ENCODE data around the gene PRKAG2.

PRKAG2 gene

GRCh38 chr7:151642746-151643145, 234.2 kb downstream of the PRKAG2 start:
- no peak for DNase-seq (ENCODE audit: low spot score)

- DNase-seq (ENCODE audit: low spot score): no peak
These were observed 235.3 kb downstream of the PRKAG2 start for GRCh38 chr7:151641587-151641986.

GRCh38 chr7:151637781-151638261, 239.1 kb downstream of the PRKAG2 start:
- DNase-seq (ENCODE audit: low spot score): no peak

- DNase-seq (ENCODE audit: low spot score): no peak
These were observed 242.3 kb downstream of the PRKAG2 start for GRCh38 chr7:151634643-151635042.

- no peak for DNase-seq (ENCODE audit: low spot score)
These were observed 243.5 kb downstream of the PRKAG2 start for GRCh38 chr7:151633516-151633812.

- DNase-seq (ENCODE audit: low spot score): peak; percentile 80
These were observed 244.0 kb downstream of the PRKAG2 start for GRCh38 chr7:151632750-151633515.

GRCh38 chr7:151631953-151632749, 244.8 kb downstream of the PRKAG2 start:
- peak; percentile 88 for DNase-seq (ENCODE audit: low spot score)

- DNase-seq (ENCODE audit: low spot score): no peak
These were observed 245.4 kb downstream of the PRKAG2 start for GRCh38 chr7:151631570-151631952.

GRCh38 chr7:151630851-151631569, 245.9 kb downstream of the PRKAG2 start:
- DNase-seq (ENCODE audit: low spot score): no peak

- no peak for DNase-seq (ENCODE audit: low spot score)
These were observed 246.6 kb downstream of the PRKAG2 start for GRCh38 chr7:151630358-151630757.

- no peak for DNase-seq (ENCODE audit: low spot score)
These were observed 247.1 kb downstream of the PRKAG2 start for GRCh38 chr7:151629713-151630272.

- no peak for DNase-seq (ENCODE audit: low spot score)
These were observed 247.9 kb downstream of the PRKAG2 start for GRCh38 chr7:151628846-151629604.

GRCh38 chr7:151626422-151627115, 250.3 kb downstream of the PRKAG2 start:
- no peak for DNase-seq (ENCODE audit: low spot score)

GRCh38 chr7:151625606-151626005, 251.3 kb downstream of the PRKAG2 start:
- DNase-seq (ENCODE audit: low spot score): no peak

- DNase-seq (ENCODE audit: low spot score): no peak
These were observed 252.5 kb downstream of the PRKAG2 start for GRCh38 chr7:151624246-151624928.

GRCh38 chr7:151623766-151624165, 253.1 kb downstream of the PRKAG2 start:
- DNase-seq (ENCODE audit: low spot score): no peak

- DNase-seq (ENCODE audit: low spot score): no peak
These were observed 255.0 kb downstream of the PRKAG2 start for GRCh38 chr7:151621961-151622360.

GRCh38 chr7:151616443-151617213, 260.3 kb downstream of the PRKAG2 start:
- DNase-seq (ENCODE audit: low spot score): no peak

- DNase-seq (ENCODE audit: low spot score): no peak
These were observed 261.1 kb downstream of the PRKAG2 start for GRCh38 chr7:151615784-151616183.

GRCh38 chr7:151615058-151615457, 261.9 kb downstream of the PRKAG2 start:
- no peak for DNase-seq (ENCODE audit: low spot score)

Data from ecto neural progenitor cell (in vitro differentiated cells).